HCT116 (cell line): ENCODE measurements around the gene PCDHGB4.

Experiments used
- CTCF ChIP-seq, 3 experiments: fragments of 200-600 bp in 1 of 3; sonication (generic) in 1 of 3; IDR thresholded peaks in 2 of 3; conservative IDR thresholded peaks in 1 of 3; 2 replicates each; pipeline ENCODE4 v1.5.1; 2012 to 2017; ENCODE audit warnings: low read depth in 2 of 3, low read length in 2 of 3, antibody characterized with exemption in 1 of 3, borderline replicate concordance in 1 of 3, control low read depth in 1 of 3, mild to moderate bottlenecking in 1 of 3, mixed read lengths in 1 of 3, mixed run types in 1 of 3, moderate library complexity in 1 of 3; ENCODE audit not compliant: insufficient read depth in 1 of 3
- EZH2 ChIP-seq: fragments of 200-600 bp; sonication (generic); IDR thresholded peaks from 2 replicates; pipeline ENCODE4 v1.6.1; 2017; ENCODE audit warnings: antibody characterized with exemption, mixed run types
- RAD21 ChIP-seq: IDR thresholded peaks from 2 replicates; pipeline ENCODE4 v1.6.1; 2012; ENCODE audit warnings: low read depth, mild to moderate bottlenecking
- REST ChIP-seq: IDR thresholded peaks from 2 replicates; pipeline ENCODE4 v1.6.1; 2012; ENCODE audit warnings: low read depth
- YY1 ChIP-seq: IDR thresholded peaks from 2 replicates; pipeline ENCODE4 v1.6.1; 2011; ENCODE audit warnings: low read length, low read depth, moderate library complexity, mild to moderate bottlenecking; ENCODE audit not compliant: insufficient replicate concordance; ENCODE audit errors: extremely low read depth

- TF ChIP-seq EZH2 (no peak), REST (no peak), YY1 (no peak), CTCF (IDR thresholded peaks at IDR 0.05 in 2 of 3, conservative IDR thresholded peaks at IDR 0.05 in 1 of 3; ENCODE audit: borderline replicate concordance in 1 of 3, insufficient read depth in 1 of 3, low read depth in 2 of 3, low read length in 2 of 3) (no peak), RAD21 (no peak)
These were observed 12.9 kb upstream of the PCDHGB4 start for GRCh38 chr5:141374627-141375026.
